ENCODE data around the gene SNX32. TPM values are rescaled to one million over a fixed set of nuclear protein-coding genes. Genes with fewer than 3 reads are reported as not detected.

Gene SNX32
- total and polyA plus RNA-seq, 9 of the 15 experiments (the other 6 are each of a cell fraction or from before 2014, with no cell fraction given): 0.03 TPM; not detected in 7

- Histone ChIP-seq H4K20me1 (replicated peaks; ENCODE audit: control insufficient read depth, insufficient read depth, low read length) (peaks cover 8% of the 10 kb centered on the region; the same call in 1 of the 2 replicates), H3K4me1 (replicated peaks in 1 of 2; ENCODE audit: control insufficient read depth in 2 of 2, insufficient read depth in 2 of 2, low read length in 2 of 2) (peaks cover 23 to 58% of the 10 kb centered on the region in 2 experiments), H2AFZ (ENCODE audit: low read depth, low read length) (peak overlapping the region; percentile 85), H3K4me3 (peak overlapping the region; percentile 69), H3K9ac (ENCODE audit: insufficient read depth in 1 of 2, low read depth in 2 of 2, low read length in 2 of 2) (peak overlapping the region; percentile 58 to 96), H3K9me1 (ENCODE audit: control insufficient read depth, insufficient read depth, low read length) (no peaks in the 10 kb centered on the region), H3K27ac (ENCODE audit: extremely low read depth, low read depth, low read length) (peak overlapping the region; percentile 71), H3K79me2 (ENCODE audit: control insufficient read depth, insufficient read depth, low read length) (peaks cover 40% of the 10 kb centered on the region), H3K36me3 (ENCODE audit: control insufficient read depth, insufficient read depth, low read length) (peaks cover 53% of the 10 kb centered on the region), H3K27me3 (ENCODE audit: control insufficient read depth in 2 of 2, insufficient read depth in 2 of 2, low read length in 2 of 2) (no peaks in the 10 kb centered on the region), H3K9me3 (replicated peaks; ENCODE audit: control insufficient read depth, insufficient read depth, low read depth, low read length) (no peaks in the 10 kb centered on the region), H3K4me2 (ENCODE audit: insufficient read depth, low read length) (peak overlapping the region; percentile 90)
- intact Hi-C loops (cut with micrococcal nuclease): loop anchor here (1.0 to 5.0 kb wide), 5 partner anchors 25 to 175 kb away; partner anchors contain the start of genes AP5B1, KAT5, MUS81 and SART1
- DNase-seq (ENCODE audit: extremely low read depth in 1 of 4, low spot score in 3 of 4): no peak
- no peak for FAIRE-seq
- TSS peak; percentile 61 for BruUV-seq (replicated peaks)
- WGBS (ENCODE audit: insufficient coverage, low coverage, missing lambda C conversion rate): 2% methylated on average over 21 of the region's 23 CpGs
- ChIA-PET CTCF (ENCODE audit: low intra/inter-chr PET ratio) (interaction anchor here (0.6 to 3.3 kb wide), 7 partner anchors 11 to 335 kb away, joined by 3 to 40 read pairs (median 3); partner anchors contain the start of genes KAT5 and MUS81), POLR2A (interaction anchor here (0.6 to 14.4 kb wide), 14 partner anchors 8 to 118 kb away, joined by 3 to 147 read pairs (median 6); partner anchors contain the start of genes CFL1, CTSW, FOSL1 and MUS81)
- in situ Hi-C loops (cut with MboI): no loop called here
- no peak for ATAC-seq
- TF ChIP-seq SAFB2 (IDR thresholded peaks at IDR 0.05; ENCODE audit: borderline replicate concordance, low read depth, low read length, severe bottlenecking): no peak
- no peak for TF ChIP-seq ARID4B (CRISPR knock-in tag; IDR thresholded peaks at IDR 0.05)
- no peak for TF ChIP-seq E2F3 (CRISPR knock-in tag; IDR thresholded peaks at IDR 0.05)
- TF ChIP-seq ZNF561 (CRISPR knock-in tag; conservative IDR thresholded peaks at IDR 0.05): no peak
- 0 out of 4 replicates have a peak, but pooled peaks of 1 of the 2 experiments have one; percentile 6 for TF ChIP-seq MLX (CRISPR knock-in tag; conservative IDR thresholded peaks at IDR 0.05)
- no peak for TF ChIP-seq ZNF586 (CRISPR knock-in tag; conservative IDR thresholded peaks at IDR 0.05)
- no peak for TF ChIP-seq DACH1 (IDR thresholded peaks at IDR 0.05; ENCODE audit: partially characterized antibody)
- TF ChIP-seq ZNF407 (IDR thresholded peaks at IDR 0.05; ENCODE audit: low read depth): no peak
Measured at GRCh38 chr11:65887723-65888162, 54.0 kb downstream of the SNX32 start.
